Lung microvascular endothelial cell (primary cell): ENCODE results near the gene PLEKHA8. TPM values are rescaled to one million over a fixed set of nuclear protein-coding genes. Genes with fewer than 3 reads are reported as not detected.
A peak's percentile ranks its signal among the peaks of the same experiment; 100 is the strongest.

Source experiments
- DNase-seq, 2 donors: peaks; one replicate each; pipeline versions ENCODE4 v3.0.0 to v3.0.0-alpha.2; 2010; ENCODE audit warnings: low read depth in 2 of 2
- total RNA-seq: library from RNA; depleted of rRNA; stranded (reverse); fragments of >200 nt; gene quantifications from 2 replicates; pipeline ENCODE4 v1.2.1, GENCODE V29; 2014

The PLEKHA8 gene
- total RNA-seq, 1 donor from 2014 or later, result 12.3 TPM

- DNase-seq, result no peak
These were observed 116.6 kb downstream of the PLEKHA8 start for GRCh38 chr7:30144657-30145306.

GRCh38 chr7:30145426-30145970 lies 117.3 kb downstream of the PLEKHA8 start:
- DNase-seq, result no peak

DNA sequence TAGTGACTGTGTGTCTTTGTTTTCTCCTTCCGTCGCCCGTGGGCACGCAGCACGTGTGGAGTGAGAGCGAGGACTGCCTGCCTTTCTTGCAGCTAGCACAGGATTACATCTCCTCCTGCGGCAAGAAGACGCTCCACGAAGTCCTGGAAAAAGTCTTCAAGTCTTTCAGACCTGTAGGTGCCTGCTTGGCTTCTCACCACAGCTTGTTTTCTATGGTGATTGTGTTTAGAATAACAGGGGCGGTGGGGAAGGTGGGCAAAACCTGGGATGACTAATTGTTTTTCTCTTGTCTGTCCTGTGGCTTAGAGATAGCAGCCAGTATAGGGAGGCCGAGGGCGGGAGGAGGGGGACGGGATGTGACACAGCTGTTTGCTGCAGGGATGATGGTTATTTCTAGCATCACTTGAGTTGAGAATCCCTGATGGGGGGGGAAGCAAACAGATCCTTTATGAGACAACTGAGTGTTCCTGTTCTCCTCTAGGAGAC lies 118.0 kb downstream of the PLEKHA8 start:
- DNase-seq, result peak; percentile 11 to 84

- DNase-seq, result no peak
These were observed 119.0 kb downstream of the PLEKHA8 start for GRCh38 chr7:30147223-30147622.

DNA sequence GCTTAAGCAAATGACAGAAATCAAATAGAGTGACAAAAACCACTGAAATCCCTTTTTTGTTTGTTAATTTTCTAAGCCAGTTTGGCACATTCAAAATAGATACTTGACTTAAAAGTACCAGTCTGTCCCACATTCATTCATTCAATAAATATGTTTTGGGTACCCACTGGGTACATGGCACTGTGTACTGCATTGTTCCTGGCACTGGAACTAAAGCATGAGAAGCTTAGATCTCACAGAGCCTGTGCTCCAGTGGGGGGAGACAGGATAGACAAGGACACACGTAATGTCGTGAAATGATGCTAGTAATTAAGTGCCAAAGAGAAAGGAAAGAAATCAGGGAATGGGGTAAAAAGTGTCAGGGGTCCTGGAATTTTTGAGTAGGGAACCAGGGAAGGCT lies 119.6 kb downstream of the PLEKHA8 start:
- DNase-seq, result no peak

GRCh38 chr7:30148426-30148825 lies 120.2 kb downstream of the PLEKHA8 start:
- DNase-seq, result no peak

GRCh38 chr7:30148951-30149459 lies 120.8 kb downstream of the PLEKHA8 start:
- DNase-seq, result no peak

GRCh38 chr7:30149640-30150272 lies 121.5 kb downstream of the PLEKHA8 start:
- DNase-seq, result no peak

GRCh38 chr7:30150711-30151110 lies 122.5 kb downstream of the PLEKHA8 start:
- DNase-seq, result no peak

DNA sequence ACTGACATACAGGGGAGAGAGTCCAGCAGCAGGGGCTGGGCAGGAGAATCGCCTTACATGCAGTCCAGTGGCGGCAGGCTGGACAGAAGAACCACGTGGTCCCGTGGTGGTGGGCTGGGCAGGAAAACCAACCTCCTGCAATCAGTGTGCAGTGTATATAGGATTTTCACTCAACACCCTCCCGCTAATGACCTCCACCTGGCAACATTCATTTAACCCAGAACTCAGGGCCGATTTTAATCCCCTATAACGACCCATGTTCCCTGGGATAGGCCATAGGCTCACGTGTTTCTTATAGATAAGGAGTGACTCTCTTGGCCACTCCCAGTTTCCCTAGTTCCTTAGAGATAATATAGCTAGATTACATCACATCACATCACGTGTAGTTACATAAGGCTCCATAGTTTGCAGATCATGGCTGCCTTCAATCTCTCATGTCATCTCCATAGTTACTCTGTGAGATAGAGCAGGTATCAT lies 125.9 kb downstream of the PLEKHA8 start:
- no peak for DNase-seq

- DNase-seq, result no peak
These were observed 127.3 kb downstream of the PLEKHA8 start for GRCh38 chr7:30155481-30155880.

GRCh38 chr7:30157204-30157603 lies 129.0 kb downstream of the PLEKHA8 start:
- DNase-seq, result no peak

DNA sequence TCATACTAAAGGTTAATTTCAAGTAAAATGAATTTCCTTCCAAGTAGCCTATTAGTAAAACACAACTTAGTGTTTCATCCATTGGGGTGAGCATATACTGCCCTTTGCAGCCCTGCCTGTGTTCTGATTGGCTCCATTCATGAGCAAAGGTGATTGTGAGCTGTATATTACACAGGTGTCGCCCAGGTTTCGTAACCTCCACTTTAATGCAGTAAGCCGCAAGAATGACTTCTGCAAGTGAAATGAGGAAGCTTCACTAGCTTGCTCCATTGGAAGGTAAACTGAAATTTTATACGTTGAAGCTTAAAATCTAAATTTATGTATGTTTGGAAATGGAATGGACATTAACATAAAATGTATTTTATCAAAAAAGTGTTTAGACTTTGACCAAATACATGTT lies 131.0 kb downstream of the PLEKHA8 start:
- no peak for DNase-seq

- peak; percentile 32 to 40 for DNase-seq
These were observed 131.5 kb downstream of the PLEKHA8 start for GRCh38 chr7:30159698-30160143.

GRCh38 chr7:30160329-30160728 lies 132.1 kb downstream of the PLEKHA8 start:
- no peak for DNase-seq

- DNase-seq, result no peak
These were observed 133.9 kb downstream of the PLEKHA8 start for GRCh38 chr7:30162133-30162532.

- DNase-seq, result peak; percentile 64 to 65
These were observed 134.5 kb downstream of the PLEKHA8 start for GRCh38 chr7:30162622-30163124.

DNA sequence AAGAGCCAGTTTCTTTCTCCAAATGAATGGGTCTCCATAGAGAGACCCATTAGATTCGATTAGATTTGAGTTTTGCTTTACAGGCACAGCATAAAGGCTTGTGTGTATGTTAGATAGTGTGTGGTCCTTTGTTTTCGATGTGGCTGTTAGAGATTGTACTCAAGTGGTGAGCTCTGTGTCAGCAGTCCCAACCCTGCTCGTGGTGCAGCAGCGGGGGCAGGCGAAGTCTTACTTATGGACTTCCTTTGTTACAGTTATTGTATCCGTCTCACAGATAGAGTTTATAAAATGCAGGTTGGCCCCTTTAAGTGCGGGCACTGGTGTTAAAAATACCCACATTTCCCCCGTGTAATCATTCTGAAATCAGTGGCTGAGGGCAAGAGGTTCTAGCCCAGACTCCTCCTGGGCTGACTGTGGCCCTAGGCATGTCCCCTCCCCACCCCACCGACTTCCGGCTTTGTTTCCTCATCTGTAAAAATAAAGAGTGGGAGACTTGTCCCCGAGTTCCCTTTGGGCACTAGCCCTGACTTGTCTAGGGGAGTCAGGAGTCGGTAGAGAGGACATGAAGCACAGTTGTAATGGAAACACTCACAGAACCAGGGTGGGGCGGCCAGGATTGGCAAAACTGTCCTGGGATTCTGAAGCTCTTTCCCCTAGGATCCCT lies 135.2 kb downstream of the PLEKHA8 start:
- peak; percentile 48 to 52 for DNase-seq

DNA sequence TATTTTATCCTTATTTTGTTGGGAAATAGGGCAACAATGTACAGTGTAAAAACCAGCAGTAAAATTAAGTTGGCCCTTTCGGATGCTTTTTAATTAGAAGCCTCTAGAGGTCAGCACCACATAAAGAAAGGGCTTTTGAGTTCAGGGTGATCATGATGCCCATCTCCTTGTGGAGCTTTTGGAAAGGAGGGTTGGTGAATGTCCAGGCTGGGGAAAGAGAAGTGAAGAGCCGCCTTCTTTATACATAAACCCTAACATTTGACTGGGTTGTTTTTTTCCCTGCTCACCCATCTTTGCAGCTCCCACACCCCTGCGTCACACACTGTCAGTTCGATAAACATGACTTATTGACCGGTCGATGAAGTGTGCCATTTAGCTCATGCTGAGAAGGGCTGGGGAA lies 136.4 kb downstream of the PLEKHA8 start:
- DNase-seq, result peak; percentile 68 to 72

DNA sequence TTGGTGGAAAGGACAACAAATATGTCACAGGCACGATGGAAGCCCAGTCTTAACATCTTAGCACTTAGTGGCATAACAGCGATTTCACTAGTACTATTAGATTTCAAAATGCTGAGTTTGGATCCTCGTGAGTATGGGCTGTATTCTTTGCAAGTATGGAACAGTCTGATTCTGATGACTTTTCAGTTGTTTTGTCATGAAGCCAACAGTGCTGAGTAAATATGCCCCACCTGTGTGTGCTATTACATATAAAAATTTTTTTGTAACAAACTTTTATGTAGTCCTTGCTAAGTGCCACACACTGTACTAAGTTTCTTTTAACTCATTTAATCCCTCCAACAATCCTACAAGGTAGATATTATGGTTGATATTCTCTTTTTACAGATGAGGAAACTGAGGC lies 137.4 kb downstream of the PLEKHA8 start:
- DNase-seq, result no peak

- no peak for DNase-seq
These were observed 138.1 kb downstream of the PLEKHA8 start for GRCh38 chr7:30166155-30166840.
